ENCODE data around the gene PPEF1. TPM values are rescaled to one million over a fixed set of nuclear protein-coding genes. Genes with fewer than 3 reads are reported as not detected.

PPEF1 gene
- total and polyA plus RNA-seq, 9 of the 15 experiments (the other 6 are each of a cell fraction or from before 2014, with no cell fraction given) = not detected

GRCh38 chrX:18676470-18676869 lies 31.0 kb upstream of the PPEF1 start (continued):
- TF ChIP-seq ZNF318 (IDR thresholded peaks at IDR 0.05; ENCODE audit: borderline replicate concordance in 1 of 2, low read depth in 1 of 2) = no peak
- no peak for TF ChIP-seq TEAD1 (CRISPR knock-in tag; IDR thresholded peaks at IDR 0.05)
- peak in 2 of 3 experiments; percentile 42 to 48; a peak in 3 of 6 replicates for TF ChIP-seq CTCF (IDR thresholded peaks at IDR 0.05 in 2 of 3, conservative IDR thresholded peaks at IDR 0.05 in 1 of 3; ENCODE audit: insufficient read depth in 2 of 3, low read depth in 1 of 3, low read length in 3 of 3)
- no peak for TF ChIP-seq HES1 (IDR thresholded peaks at IDR 0.05; ENCODE audit: low read depth)
- no peak for TF ChIP-seq NR0B1 (IDR thresholded peaks at IDR 0.05; ENCODE audit: partially characterized antibody)
- no peak for TF ChIP-seq COPS2 (conservative IDR thresholded peaks at IDR 0.05)
- no peak for TF ChIP-seq PYGO2 (tag; IDR thresholded peaks at IDR 0.05)
- TF ChIP-seq NONO (IDR thresholded peaks at IDR 0.05; ENCODE audit: low read depth in 2 of 2, low read length in 1 of 2) = no peak
